ENCODE measurements around the gene SDC1. TPM values are rescaled to one million over a fixed set of nuclear protein-coding genes. Genes with fewer than 3 reads are reported as not detected.

SDC1 gene
- total and polyA plus RNA-seq, 2 of the 8 experiments (the other 6 are each of a cell fraction or from before 2014, with no cell fraction given): 45.3 to 73.3 TPM

DNA sequence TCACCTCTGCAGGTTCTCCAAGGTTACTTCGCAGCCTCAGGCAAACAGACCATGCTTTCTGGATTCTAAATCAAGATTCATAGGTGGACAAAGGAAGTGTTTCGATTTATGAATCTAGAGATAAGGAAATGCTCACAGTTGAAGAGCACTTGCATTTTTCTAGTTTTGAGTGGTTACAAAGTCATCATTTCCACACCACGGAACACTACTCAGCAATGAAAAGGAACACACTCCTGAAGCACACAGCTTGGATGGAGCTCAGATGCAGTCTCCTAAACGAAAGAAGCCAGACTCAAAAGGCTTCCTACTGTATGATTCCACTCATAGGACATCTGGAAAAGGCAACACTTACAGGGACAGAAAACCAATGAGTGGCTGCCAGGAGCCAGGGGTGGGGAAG is 31.7 kb downstream of the SDC1 start (continued):
- TF ChIP-seq CHD7 (IDR thresholded peaks at IDR 0.05; ENCODE audit: insufficient replicate concordance, low read length): no peak
- no peak for TF ChIP-seq SAP30 (IDR thresholded peaks at IDR 0.05; ENCODE audit: insufficient read depth, insufficient replicate concordance, low read length)
- no peak for TF ChIP-seq EGR1 (IDR thresholded peaks at IDR 0.05; ENCODE audit: borderline replicate concordance, low read depth, low read length)
- TF ChIP-seq SP4 (IDR thresholded peaks at IDR 0.05; ENCODE audit: low read length): no peak
- no peak for TF ChIP-seq PHF8 (conservative IDR thresholded peaks at IDR 0.05; ENCODE audit: low read depth, low read length)
- TF ChIP-seq, protein P1, sequence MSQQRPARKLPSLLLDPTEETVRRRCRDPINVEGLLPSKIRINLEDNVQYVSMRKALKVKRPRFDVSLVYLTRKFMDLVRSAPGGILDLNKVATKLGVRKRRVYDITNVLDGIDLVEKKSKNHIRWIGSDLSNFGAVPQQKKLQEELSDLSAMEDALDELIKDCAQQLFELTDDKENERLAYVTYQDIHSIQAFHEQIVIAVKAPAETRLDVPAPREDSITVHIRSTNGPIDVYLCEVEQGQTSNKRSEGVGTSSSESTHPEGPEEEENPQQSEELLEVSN (IDR thresholded peaks at IDR 0.05): no peak
- TF ChIP-seq, protein P2, sequence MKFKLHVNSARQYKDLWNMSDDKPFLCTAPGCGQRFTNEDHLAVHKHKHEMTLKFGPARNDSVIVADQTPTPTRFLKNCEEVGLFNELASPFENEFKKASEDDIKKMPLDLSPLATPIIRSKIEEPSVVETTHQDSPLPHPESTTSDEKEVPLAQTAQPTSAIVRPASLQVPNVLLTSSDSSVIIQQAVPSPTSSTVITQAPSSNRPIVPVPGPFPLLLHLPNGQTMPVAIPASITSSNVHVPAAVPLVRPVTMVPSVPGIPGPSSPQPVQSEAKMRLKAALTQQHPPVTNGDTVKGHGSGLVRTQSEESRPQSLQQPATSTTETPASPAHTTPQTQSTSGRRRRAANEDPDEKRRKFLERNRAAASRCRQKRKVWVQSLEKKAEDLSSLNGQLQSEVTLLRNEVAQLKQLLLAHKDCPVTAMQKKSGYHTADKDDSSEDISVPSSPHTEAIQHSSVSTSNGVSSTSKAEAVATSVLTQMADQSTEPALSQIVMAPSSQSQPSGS (IDR thresholded peaks at IDR 0.05; ENCODE audit: low read length): no peak
- no peak for TF ChIP-seq SIN3A (conservative IDR thresholded peaks at IDR 0.05 in 1 of 2, IDR thresholded peaks at IDR 0.05 in 1 of 2; ENCODE audit: low read depth in 1 of 2, low read length in 2 of 2)
- TF ChIP-seq SIRT6 (IDR thresholded peaks at IDR 0.05; ENCODE audit: low read length): no peak
